ENCODE data around the gene GPR119. TPM values are rescaled to one million over a fixed set of nuclear protein-coding genes. Genes with fewer than 3 reads are reported as not detected.

Gene GPR119
- total and polyA plus RNA-seq, 2 of the 4 experiments (the other 2 are of a cell fraction): not detected

DNA sequence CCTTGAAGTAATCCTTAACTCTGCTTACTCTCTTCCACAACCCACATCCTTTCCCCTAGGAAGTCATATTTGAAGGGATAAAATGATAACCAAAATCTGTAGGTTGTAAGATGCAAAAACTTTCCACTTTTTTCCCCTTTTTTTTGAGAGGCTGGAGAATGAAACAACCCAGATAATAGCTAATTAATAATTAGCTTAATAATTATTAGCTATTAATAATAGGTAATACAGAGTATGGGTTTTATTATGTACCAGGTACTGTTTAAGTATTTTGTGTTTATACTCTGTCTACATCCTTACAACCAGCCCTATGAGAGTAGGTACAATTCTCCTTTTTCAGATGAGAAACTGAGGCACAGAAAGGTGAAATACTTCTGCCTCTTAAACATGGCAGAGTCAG, 9.4 kb downstream of the GPR119 start:
- Histone ChIP-seq H4K20me1 (ENCODE audit: insufficient read depth, low read length) (no peaks in the 10 kb centered on the region), H3K4me1 (ENCODE audit: control insufficient read depth, insufficient read depth, low read length) (no peaks in the 10 kb centered on the region), H2BK5ac (ENCODE audit: low read depth, low read length, poor library complexity, severe bottlenecking) (no peak overlapping the region), H3K4me3 (ENCODE audit: insufficient read depth, low read depth, low read length) (no peak overlapping the region), H3K9ac (ENCODE audit: low read depth, low read length) (no peak overlapping the region), H2BK15ac (ENCODE audit: low read depth, low read length) (no peak overlapping the region), H2AFZ (replicated peaks; ENCODE audit: low read length, poor library complexity) (no peak overlapping the region), H3K4me2 (ENCODE audit: low read depth, low read length) (no peak overlapping the region), H3K9me1 (ENCODE audit: insufficient read depth, low read length) (no peaks in the 10 kb centered on the region), H2AK9ac (replicated peaks; ENCODE audit: low read depth, low read length, poor library complexity) (no peak overlapping the region), H3K27me3 (ENCODE audit: control insufficient read depth, insufficient read depth, low read length) (no peaks in the 10 kb centered on the region), H3K56ac (ENCODE audit: extremely low read depth, insufficient read depth, low read length) (no peak overlapping the region), H2AK5ac (ENCODE audit: low read depth, low read length) (no peak overlapping the region), H3K23ac (ENCODE audit: low read depth, low read length) (no peak overlapping the region), H3K4ac (ENCODE audit: low read depth, low read length) (no peak overlapping the region), H3K27ac (ENCODE audit: insufficient read depth, low read length) (no peak overlapping the region), H3K36me3 (ENCODE audit: control insufficient read depth, insufficient read depth, low read length) (no peaks in the 10 kb centered on the region), H3K18ac (ENCODE audit: low read depth, low read length) (no peak overlapping the region), H2BK20ac (ENCODE audit: low read depth, low read length) (no peak overlapping the region), H4K5ac (ENCODE audit: low read depth, low read length) (no peak overlapping the region), H2BK120ac (ENCODE audit: low read depth, low read length) (no peak overlapping the region), H3K9me3 (ENCODE audit: control insufficient read depth, insufficient read depth, low read length) (no peaks in the 10 kb centered on the region), H3K14ac (replicated peaks; ENCODE audit: low read depth, low read length) (no peak overlapping the region), H3K79me1 (ENCODE audit: low read depth in 1 of 2, low read length in 2 of 2) (no peaks in the 10 kb centered on the region), H4K8ac (ENCODE audit: low read depth in 2 of 2, low read length in 2 of 2) (no peak overlapping the region), H4K91ac (ENCODE audit: insufficient read depth, low read depth, low read length) (no peak overlapping the region)
- CTCF ChIA-PET: no interaction called here
- ATAC-seq (ENCODE audit: low read depth) (no peak), DNase-seq (no peak)
- dilution Hi-C loops (cut with HindIII; ENCODE audit: low sequenced_read_pairs, unreplicated experiment): no loop called here
- TF ChIP-seq, protein P1, sequence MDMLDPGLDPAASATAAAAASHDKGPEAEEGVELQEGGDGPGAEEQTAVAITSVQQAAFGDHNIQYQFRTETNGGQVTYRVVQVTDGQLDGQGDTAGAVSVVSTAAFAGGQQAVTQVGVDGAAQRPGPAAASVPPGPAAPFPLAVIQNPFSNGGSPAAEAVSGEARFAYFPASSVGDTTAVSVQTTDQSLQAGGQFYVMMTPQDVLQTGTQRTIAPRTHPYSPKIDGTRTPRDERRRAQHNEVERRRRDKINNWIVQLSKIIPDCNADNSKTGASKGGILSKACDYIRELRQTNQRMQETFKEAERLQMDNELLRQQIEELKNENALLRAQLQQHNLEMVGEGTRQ (IDR thresholded peaks at IDR 0.05; ENCODE audit: low read depth, low read length): no peak
- TF ChIP-seq SMC3 (IDR thresholded peaks at IDR 0.05; ENCODE audit: low read depth, low read length): no peak
- TF ChIP-seq, protein P2, sequence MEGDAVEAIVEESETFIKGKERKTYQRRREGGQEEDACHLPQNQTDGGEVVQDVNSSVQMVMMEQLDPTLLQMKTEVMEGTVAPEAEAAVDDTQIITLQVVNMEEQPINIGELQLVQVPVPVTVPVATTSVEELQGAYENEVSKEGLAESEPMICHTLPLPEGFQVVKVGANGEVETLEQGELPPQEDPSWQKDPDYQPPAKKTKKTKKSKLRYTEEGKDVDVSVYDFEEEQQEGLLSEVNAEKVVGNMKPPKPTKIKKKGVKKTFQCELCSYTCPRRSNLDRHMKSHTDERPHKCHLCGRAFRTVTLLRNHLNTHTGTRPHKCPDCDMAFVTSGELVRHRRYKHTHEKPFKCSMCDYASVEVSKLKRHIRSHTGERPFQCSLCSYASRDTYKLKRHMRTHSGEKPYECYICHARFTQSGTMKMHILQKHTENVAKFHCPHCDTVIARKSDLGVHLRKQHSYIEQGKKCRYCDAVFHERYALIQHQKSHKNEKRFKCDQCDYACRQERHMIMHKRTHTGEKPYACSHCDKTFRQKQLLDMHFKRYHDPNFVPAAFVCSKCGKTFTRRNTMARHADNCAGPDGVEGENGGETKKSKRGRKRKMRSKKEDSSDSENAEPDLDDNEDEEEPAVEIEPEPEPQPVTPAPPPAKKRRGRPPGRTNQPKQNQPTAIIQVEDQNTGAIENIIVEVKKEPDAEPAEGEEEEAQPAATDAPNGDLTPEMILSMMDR (conservative IDR thresholded peaks at IDR 0.05; ENCODE audit: low read depth, low read length): no peak
- TF ChIP-seq POLR2A (IDR thresholded peaks at IDR 0.05; ENCODE audit: low read depth, low read length): no peak
- no peak for TF ChIP-seq CEBPB (IDR thresholded peaks at IDR 0.05; ENCODE audit: low read depth, low read length)
- TF ChIP-seq CHD1 (IDR thresholded peaks at IDR 0.05; ENCODE audit: low read depth, low read length): no peak
- TF ChIP-seq RCOR1 (IDR thresholded peaks at IDR 0.05; ENCODE audit: insufficient replicate concordance, low read length): no peak
- no peak for TF ChIP-seq RFX5 (IDR thresholded peaks at IDR 0.05; ENCODE audit: low read depth, low read length)
- TF ChIP-seq BHLHE40 (IDR thresholded peaks at IDR 0.05; ENCODE audit: low read depth, low read length): no peak
- TF ChIP-seq MAZ (IDR thresholded peaks at IDR 0.05; ENCODE audit: borderline replicate concordance, low read depth, low read length): no peak
- in situ Hi-C loops (cut with MboI; ENCODE audit: low sequenced_read_pairs): loop anchor here (25.0 kb wide), 1 partner anchor 89 kb away; no protein-coding TSS in a partner anchor
- intact Hi-C loops (cut with micrococcal nuclease): no loop called here
- POLR2A ChIA-PET (ENCODE audit: unreplicated experiment): no interaction called here
- no TSS peak for BruUV-seq (replicated peaks)

Data from IMR-90 (cell line).